Endothelial cell of umbilical vein (primary cell): Measurements from ENCODE around the gene TSPAN5. TPM values are rescaled to one million over a fixed set of nuclear protein-coding genes. Genes with fewer than 3 reads are reported as not detected.

Experiments
- BruUV-seq: library from RNA; stranded (reverse); fragments of 400-500 nt; replicated peaks from 2 replicates; lab custom pipeline; 2021; lab: Mats Ljungman, UMichigan
- CTCF ChIA-PET: fragments of 300-600, 350-600 bp; sonication (Branson Sonifier 250); formaldehyde crosslinking; loops from one replicate; lab custom pipeline; 2021; ENCODE audit warnings: antibody characterized with exemption, inconsistent platforms; lab: Charles Lee
- POLR2A ChIA-PET: fragments of 300-600, 350-600 bp; sonication (Branson Sonifier 250); formaldehyde crosslinking; loops from one replicate; lab custom pipeline; 2021; ENCODE audit warnings: antibody characterized with exemption, inconsistent platforms; lab: Charles Lee
- DNase-seq: peaks from one replicate; pipeline ENCODE4 v3.0.0-alpha.2; 2011; ENCODE audit warnings: low read depth, low spot score
- FAIRE-seq: peaks from 2 replicates; lab custom pipeline; 2011; peaks lifted over from hg19 to GRCh38; lab: Jason Lieb, UNC
- H2AFZ ChIP-seq: 2 replicates; pipeline ENCODE4 v1.6.0; 2012; ENCODE audit warnings: low read depth, low read length, control low read depth, inconsistent platforms
- H3K27ac ChIP-seq: 2 replicates; pipeline ENCODE4 v1.5.1; 2011; ENCODE audit warnings: low read depth, mild to moderate bottlenecking, control low read depth, low read length, moderate library complexity; ENCODE audit not compliant: insufficient read depth
- H3K27me3 ChIP-seq, 2 experiments: 2 replicates each; pipeline versions ENCODE4 v1.6.0 to v1.6.1; 2011; ENCODE audit warnings: low read length in 2 of 2, mixed read lengths in 1 of 2; ENCODE audit not compliant: control insufficient read depth in 2 of 2, insufficient read depth in 2 of 2
- H3K36me3 ChIP-seq, 2 experiments: 2 replicates in 1 of 2; 3 replicates in 1 of 2; pipeline ENCODE4 v1.5.1; 2011; ENCODE audit warnings: low read length in 2 of 2, mild to moderate bottlenecking in 1 of 2, moderate library complexity in 1 of 2; ENCODE audit not compliant: control insufficient read depth in 2 of 2, insufficient read depth in 2 of 2; ENCODE audit errors: extremely low read depth in 1 of 2
- H3K4me1 ChIP-seq: 3 replicates; pipeline ENCODE4 v1.5.1; 2011; ENCODE audit warnings: mild to moderate bottlenecking, low read length; ENCODE audit not compliant: control insufficient read depth, insufficient read depth; ENCODE audit errors: extremely low read depth
- H3K4me2 ChIP-seq: 2 replicates; pipeline ENCODE4 v1.6.1; 2011; ENCODE audit warnings: low read length, control low read depth, mixed read lengths; ENCODE audit not compliant: insufficient read depth
- H3K4me3 ChIP-seq, 3 experiments: fragments of 200-600 bp in 1 of 3; sonication (generic), shearing (Covaris generic) in 1 of 3; replicated peaks in 1 of 3; 2 replicates each; pipeline ENCODE4 v1.5.1; 2011 to 2016; ENCODE audit warnings: control low read depth in 3 of 3, low read length in 3 of 3, mild to moderate bottlenecking in 2 of 3, inconsistent platforms in 1 of 3, low read depth in 1 of 3, moderate library complexity in 1 of 3; ENCODE audit not compliant: insufficient read depth in 1 of 3
- H3K79me2 ChIP-seq: 2 replicates; pipeline ENCODE4 v1.6.0; 2012; ENCODE audit warnings: low read length, inconsistent platforms; ENCODE audit not compliant: control insufficient read depth, insufficient read depth
- H3K9ac ChIP-seq: replicated peaks from 2 replicates; pipeline ENCODE3; 2011; ENCODE audit warnings: low read length, control low read depth; ENCODE audit not compliant: insufficient read depth; ENCODE audit errors: extremely low read depth
- H3K9me1 ChIP-seq: replicated peaks from 3 replicates; pipeline ENCODE4 v1.6.0; 2011; ENCODE audit warnings: mild to moderate bottlenecking, low read length; ENCODE audit not compliant: control insufficient read depth, insufficient read depth; ENCODE audit errors: extremely low read depth
- H3K9me3 ChIP-seq: replicated peaks from 2 replicates; pipeline ENCODE4 v1.5.1; 2012; ENCODE audit warnings: low read length, inconsistent platforms; ENCODE audit not compliant: control insufficient read depth, insufficient read depth
- H4K20me1 ChIP-seq: replicated peaks from 2 replicates; pipeline ENCODE3; 2011; ENCODE audit warnings: mild to moderate bottlenecking, low read length; ENCODE audit not compliant: control insufficient read depth, insufficient read depth; ENCODE audit errors: extremely low read depth
- CTCF ChIP-seq, 2 donors: IDR thresholded peaks; 1 replicate in 1 of 2; 2 replicates in 1 of 2; pipeline ENCODE4 v1.5.1; 2011; ENCODE audit warnings: low read length in 2 of 2, mild to moderate bottlenecking in 2 of 2, moderate library complexity in 2 of 2, control low read depth in 1 of 2, inconsistent platforms in 1 of 2, low read depth in 1 of 2; ENCODE audit not compliant: insufficient read depth in 1 of 2; ENCODE audit errors: extremely low read depth in 1 of 2
- EZH2 ChIP-seq: IDR thresholded peaks from 2 replicates; pipeline ENCODE4 v1.6.1; 2012; ENCODE audit warnings: borderline replicate concordance, low read depth, mild to moderate bottlenecking, moderate library complexity, low read length, inconsistent platforms; ENCODE audit not compliant: severe bottlenecking
- FOS ChIP-seq: IDR thresholded peaks from 2 replicates; pipeline ENCODE4 v1.6.1; 2011; ENCODE audit warnings: mild to moderate bottlenecking, low read length, moderate library complexity, borderline replicate concordance; ENCODE audit not compliant: insufficient read depth
- GATA2 ChIP-seq: IDR thresholded peaks from 2 replicates; pipeline ENCODE4 v1.7.0; 2011; ENCODE audit warnings: low read depth, mild to moderate bottlenecking, moderate library complexity, mixed read lengths, low read length; ENCODE audit not compliant: insufficient read length, insufficient read depth
- JUN ChIP-seq: IDR thresholded peaks from 2 replicates; pipeline ENCODE4 v1.6.1; 2011; ENCODE audit warnings: borderline replicate concordance, low read depth; ENCODE audit not compliant: insufficient read length, insufficient read depth
- MAX ChIP-seq: IDR thresholded peaks from 2 replicates; pipeline ENCODE4 v1.6.1; 2011; ENCODE audit not compliant: insufficient read depth, insufficient read length
- MYC ChIP-seq: IDR thresholded peaks from one replicate; pipeline ENCODE4 v1.6.1; 2011; ENCODE audit warnings: mild to moderate bottlenecking, low read depth, low read length
- POLR2A ChIP-seq: IDR thresholded peaks from 2 replicates; pipeline ENCODE4 v1.6.1; 2012; ENCODE audit warnings: low read depth, mild to moderate bottlenecking, control low read depth, low read length
- POLR2AphosphoS5 ChIP-seq: IDR thresholded peaks from 2 replicates; pipeline ENCODE4 v1.6.1; 2012; ENCODE audit warnings: low read depth, mild to moderate bottlenecking, control low read depth, low read length, moderate library complexity; ENCODE audit not compliant: insufficient read depth
- dilution Hi-C: fragments of 300-500 bp; cut with MboI; formaldehyde crosslinking; loops from one replicate; pipeline ENCODE4 v1.15.0; 2019; ENCODE audit warnings: low sequenced_read_pairs; ENCODE audit not compliant: extremely low pct_ligation_motif_present
- intact Hi-C: fragments of 100-400 bp; cut with micrococcal nuclease; formaldehyde crosslinking; loops from one replicate; pipeline ENCODE4 v1.10.0; 2022
- polyA plus RNA-seq, 4 experiments: library from polyadenylated mRNA; depleted of rRNA in 3 of 4; stranded (reverse) in 3 of 4; unstranded in 1 of 4; fragments of >200 nt; gene quantifications; 2 replicates each; pipeline versions ENCODE4 v1.2.1 to v1.2.3, GENCODE V29; 2011 to 2012; ENCODE audit warnings: missing spikeins in 1 of 4
- total RNA-seq: library from RNA; stranded (reverse); gene quantifications from 2 replicates; pipeline ENCODE4 v1.2.3, GENCODE V29; 2021

The TSPAN5 gene
- total and polyA plus RNA-seq, 2 donors (not counting 3 experiments of a cell fraction or from before 2014, with no cell fraction given): 45.1 to 50.2 TPM

GRCh38 chr4:98620087-98620784 is 38.2 kb downstream of the TSPAN5 start:
- Histone ChIP-seq H3K79me2 (peaks cover 84% of the 10 kb centered on the region), H3K27ac (no peak overlapping the region), H3K27me3 (no peaks in the 10 kb centered on the region), H3K4me2 (no peak overlapping the region), H3K36me3 (peaks cover 0 to 3% of the 10 kb centered on the region in 2 experiments), H2AFZ (no peak overlapping the region), H3K9me1 (no peaks in the 10 kb centered on the region), H4K20me1 (no peaks in the 10 kb centered on the region), H3K9ac (no peak overlapping the region), H3K9me3 (no peaks in the 10 kb centered on the region), H3K4me3 (no peak overlapping the region), H3K4me1 (peaks cover 19% of the 10 kb centered on the region)
- CTCF ChIA-PET: no interaction called here
- no peak for DNase-seq
- dilution Hi-C loops: no loop called here
- intact Hi-C loops: loop anchor here (10.0 kb wide), 1 partner anchor 785 kb away; no protein-coding TSS in a partner anchor
- TF ChIP-seq POLR2AphosphoS5: no peak
- no peak for TF ChIP-seq JUN
- TF ChIP-seq EZH2: no peak
- TF ChIP-seq MAX: no peak
- TF ChIP-seq FOS: no peak
- no peak for TF ChIP-seq GATA2
- TF ChIP-seq POLR2A: no peak
- no peak for TF ChIP-seq MYC
- TF ChIP-seq CTCF (IDR thresholded peaks at IDR 0.05; ENCODE audit: extremely low read depth in 1 of 2, insufficient read depth in 1 of 2, low read depth in 1 of 2, low read length in 2 of 2): no peak
- POLR2A ChIA-PET: interaction anchor here (0.6 kb wide), 1 partner anchor 267 kb away, joined by 3 read pairs; no protein-coding TSS in a partner anchor
- BruUV-seq: no TSS peak
- no peak for FAIRE-seq
